Suprapubic skin (tissue), 4 donors: Measurements from ENCODE around the gene GDPD3. TPM values are rescaled to one million over a fixed set of nuclear protein-coding genes. Genes with fewer than 3 reads are reported as not detected.

Experiments
- DNase-seq, 2 donors: peaks; one replicate each; pipeline ENCODE4 v3.0.0-alpha.2; 2019; ENCODE audit warnings: low spot score in 2 of 2
- H3K27ac ChIP-seq: fragments of 200-600 bp; sonication (generic); one replicate; pipeline ENCODE4 v1.5.1; 2019
- H3K27me3 ChIP-seq: fragments of 200-600 bp; sonication (generic); one replicate; pipeline ENCODE4 v1.5.1; 2019
- H3K36me3 ChIP-seq: fragments of 200-600 bp; sonication (generic); one replicate; pipeline ENCODE4 v1.5.1; 2019
- H3K4me1 ChIP-seq: fragments of 200-600 bp; sonication (generic); one replicate; pipeline ENCODE4 v1.5.1; 2019
- H3K4me3 ChIP-seq: fragments of 200-600 bp; sonication (generic); one replicate; pipeline ENCODE4 v1.5.1; 2019; ENCODE audit warnings: mild to moderate bottlenecking
- H3K9me3 ChIP-seq: fragments of 200-600 bp; sonication (generic); one replicate; pipeline ENCODE4 v1.5.1; 2019
- CTCF ChIP-seq, 2 donors: fragments of 200-600 bp in 1 of 2; fragments of 450-650 bp in 1 of 2; sonication (generic) in 1 of 2; IDR thresholded peaks; one replicate each; pipeline ENCODE4 v1.5.1; 2016 to 2019; ENCODE audit warnings: antibody characterized with exemption in 2 of 2, mild to moderate bottlenecking in 1 of 2, moderate library complexity in 1 of 2
- EP300 ChIP-seq: sonication (generic); formaldehyde crosslinking; IDR thresholded peaks from one replicate; pipeline ENCODE4 v1.6.1; 2017; ENCODE audit warnings: antibody characterized with exemption
- POLR2A ChIP-seq, 2 donors: fragments of 450-650 bp; IDR thresholded peaks; one replicate each; pipeline ENCODE4 v1.6.1; 2017; ENCODE audit warnings: antibody characterized with exemption in 2 of 2, mild to moderate bottlenecking in 2 of 2, moderate library complexity in 2 of 2
- POLR2AphosphoS5 ChIP-seq, 3 donors: sonication (generic); formaldehyde crosslinking; IDR thresholded peaks; one replicate each; pipeline ENCODE4 v1.6.1; 2017; ENCODE audit warnings: antibody characterized with exemption in 3 of 3
- WGBS: methylation state at CpG from one replicate; pipeline ENCODE4 v1.1.5; 2018; 5-methylcytosine and 5-hydroxymethylcytosine counted together
- total RNA-seq, 4 donors: library from RNA; depleted of rRNA; stranded (reverse); fragments of >200 nt; gene quantifications; one replicate each; pipeline ENCODE4 v1.1.0, GENCODE V29; 2016

Gene GDPD3
- total RNA-seq, 4 donors from 2014 or later, result 8.7 to 40.0 (median 12.5) TPM

GRCh38 chr16:30112197-30113030, 923 bp downstream of the GDPD3 start:
- Histone ChIP-seq H3K27ac (no peak overlapping the region), H3K4me1 (peaks cover 19% of the 10 kb centered on the region), H3K36me3 (peaks cover 85% of the 10 kb centered on the region), H3K4me3 (no peak overlapping the region), H3K27me3 (no peaks in the 10 kb centered on the region), H3K9me3 (no peaks in the 10 kb centered on the region)
- DNase-seq, result peak in 1 of 2 donors; percentile 73
- 92% methylated on average over 25 of the region's 29 CpGs for WGBS
- TF ChIP-seq POLR2AphosphoS5 (IDR thresholded peaks at IDR 0.05), result no peak
- TF ChIP-seq CTCF (IDR thresholded peaks at IDR 0.05), result peak; percentile 13 to 45
- TF ChIP-seq POLR2A (IDR thresholded peaks at IDR 0.05), result no peak
- no peak for TF ChIP-seq EP300

- DNase-seq, result no peak
- Histone ChIP-seq H3K36me3 (peaks cover 80% of the 10 kb centered on the region), H3K4me1 (peaks cover 19% of the 10 kb centered on the region), H3K4me3 (no peak overlapping the region), H3K27me3 (no peaks in the 10 kb centered on the region), H3K9me3 (no peaks in the 10 kb centered on the region), H3K27ac (no peak overlapping the region)
- WGBS, result 61% methylated on average over 7 of the region's 7 CpGs
- TF ChIP-seq CTCF (IDR thresholded peaks at IDR 0.05) (no peak), EP300 (no peak), POLR2AphosphoS5 (IDR thresholded peaks at IDR 0.05) (no peak), POLR2A (IDR thresholded peaks at IDR 0.05) (no peak)
Observed at GRCh38 chr16:30110661-30111060, 2.7 kb downstream of the GDPD3 start.

- Histone ChIP-seq H3K4me3 (no peak overlapping the region), H3K27ac (no peak overlapping the region), H3K9me3 (no peaks in the 10 kb centered on the region), H3K4me1 (peaks cover 1% of the 10 kb centered on the region), H3K36me3 (peaks cover 71% of the 10 kb centered on the region), H3K27me3 (no peaks in the 10 kb centered on the region)
- 94% methylated on average over 14 of the region's 15 CpGs for WGBS
- TF ChIP-seq EP300 (no peak), CTCF (IDR thresholded peaks at IDR 0.05) (no peak), POLR2A (IDR thresholded peaks at IDR 0.05) (no peak), POLR2AphosphoS5 (IDR thresholded peaks at IDR 0.05) (no peak)
- no peak for DNase-seq
Observed at GRCh38 chr16:30108059-30108850, 5.1 kb downstream of the GDPD3 start.

- Histone ChIP-seq H3K4me3 (no peak overlapping the region), H3K36me3 (peaks cover 39% of the 10 kb centered on the region), H3K27me3 (no peaks in the 10 kb centered on the region), H3K27ac (no peak overlapping the region), H3K9me3 (no peaks in the 10 kb centered on the region), H3K4me1 (no peaks in the 10 kb centered on the region)
- WGBS, result 76% methylated on average over 6 of the region's 6 CpGs
- TF ChIP-seq POLR2AphosphoS5 (IDR thresholded peaks at IDR 0.05), result no peak
- TF ChIP-seq POLR2A (IDR thresholded peaks at IDR 0.05), result no peak
- no peak for TF ChIP-seq EP300
- TF ChIP-seq CTCF (IDR thresholded peaks at IDR 0.05), result no peak
- no peak for DNase-seq
Observed at GRCh38 chr16:30104492-30104891, 8.8 kb downstream of the GDPD3 start.

GRCh38 chr16:30104090-30104489, 9.2 kb downstream of the GDPD3 start:
- Histone ChIP-seq H3K27me3 (no peaks in the 10 kb centered on the region), H3K36me3 (peaks cover 35% of the 10 kb centered on the region), H3K9me3 (no peaks in the 10 kb centered on the region), H3K4me3 (no peak overlapping the region), H3K27ac (no peak overlapping the region), H3K4me1 (no peaks in the 10 kb centered on the region)
- no peak for DNase-seq
- TF ChIP-seq POLR2A (IDR thresholded peaks at IDR 0.05), result no peak
- no peak for TF ChIP-seq POLR2AphosphoS5 (IDR thresholded peaks at IDR 0.05)
- no peak for TF ChIP-seq CTCF (IDR thresholded peaks at IDR 0.05)
- no peak for TF ChIP-seq EP300
- 73% methylated on average over 4 of the region's 4 CpGs for WGBS
